Lower leg skin (tissue), 4 donors: ENCODE measurements around the gene FZD7. TPM values are rescaled to one million over a fixed set of nuclear protein-coding genes. Genes with fewer than 3 reads are reported as not detected.

Experiments used
- DNase-seq, 2 donors: peaks; one replicate each; pipeline ENCODE4 v3.0.0-alpha.2; 2019; ENCODE audit warnings: low spot score in 2 of 2
- H3K4me3 ChIP-seq: fragments of 200-600 bp; sonication (generic); 2 replicates; pipeline ENCODE4 v1.5.1; 2017; ENCODE audit warnings: mild to moderate bottlenecking, low read depth; ENCODE audit not compliant: poor library complexity, severe bottlenecking
- CTCF ChIP-seq, 3 donors: fragments of 450-650 bp; IDR thresholded peaks; one replicate each; pipeline ENCODE4 v1.5.1; 2016; ENCODE audit warnings: antibody characterized with exemption in 3 of 3, mild to moderate bottlenecking in 3 of 3, moderate library complexity in 2 of 3
- POLR2A ChIP-seq, 2 donors: fragments of 450-650 bp; IDR thresholded peaks; one replicate each; pipeline ENCODE4 v1.6.1; 2016 to 2017; ENCODE audit warnings: antibody characterized with exemption in 2 of 2, mild to moderate bottlenecking in 1 of 2, moderate library complexity in 1 of 2
- WGBS, 2 donors: methylation state at CpG; one replicate each; pipeline ENCODE4 v1.1.5; 2018; 5-methylcytosine and 5-hydroxymethylcytosine counted together
- intact Hi-C: fragments of 100-400 bp; cut with DNase I; formaldehyde crosslinking; loops from one replicate; pipeline ENCODE4 v1.15.0; 2023; ENCODE audit warnings: low total_unique reads
- total RNA-seq, 4 donors: library from RNA; depleted of rRNA; stranded (reverse); fragments of >200 nt; gene quantifications; one replicate each; pipeline ENCODE4 v1.1.0, GENCODE V29; 2016

FZD7 gene
- total RNA-seq, 4 donors from 2014 or later = 9.1 to 38.9 (median 22.1) TPM

- TF ChIP-seq CTCF (IDR thresholded peaks at IDR 0.05) (no peak), POLR2A (IDR thresholded peaks at IDR 0.05) (no peak)
- intact Hi-C loops = no loop called here
- no peak overlapping the region for H3K4me3 ChIP-seq
- DNase-seq = no peak
- WGBS, 2 donors = 90 to 95% methylated on average over 3 of the region's 3 CpGs
Measured at GRCh38 chr2:202064881-202065230, 31.2 kb downstream of the FZD7 start.

DNA sequence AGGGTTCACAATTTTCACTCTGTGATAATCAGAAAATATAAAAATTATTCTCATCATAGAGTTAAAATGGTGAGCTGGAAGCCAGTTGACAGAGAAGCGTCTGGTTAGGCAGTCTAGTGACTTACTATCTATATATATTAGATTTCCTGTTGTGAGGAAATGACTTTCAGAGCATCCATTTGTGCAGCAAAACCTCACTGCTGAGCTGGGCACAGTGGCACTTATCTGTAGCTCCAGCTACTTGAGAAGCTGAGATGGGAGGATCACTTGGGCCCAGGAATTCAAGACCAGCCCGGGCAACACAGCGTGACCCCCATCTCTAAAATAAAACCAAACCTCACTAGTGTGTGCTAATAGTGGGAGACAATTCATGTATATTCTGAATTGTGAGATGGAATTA lies 32.2 kb downstream of the FZD7 start:
- no peak for TF ChIP-seq POLR2A (IDR thresholded peaks at IDR 0.05)
- intact Hi-C loops = no loop called here
- WGBS, 2 donors = 87 to 88% methylated on average over 3 of the region's 3 CpGs
- DNase-seq = no peak
- no peak overlapping the region for H3K4me3 ChIP-seq

- intact Hi-C loops = no loop called here
- H3K4me3 ChIP-seq = no peak overlapping the region
- TF ChIP-seq CTCF (IDR thresholded peaks at IDR 0.05) = no peak
- TF ChIP-seq POLR2A (IDR thresholded peaks at IDR 0.05) = no peak
- no peak for DNase-seq
- WGBS, 2 donors = 80 to 86% methylated on average over 2 of the region's 2 CpGs
Measured at GRCh38 chr2:202066875-202067274, 33.2 kb downstream of the FZD7 start.

DNA sequence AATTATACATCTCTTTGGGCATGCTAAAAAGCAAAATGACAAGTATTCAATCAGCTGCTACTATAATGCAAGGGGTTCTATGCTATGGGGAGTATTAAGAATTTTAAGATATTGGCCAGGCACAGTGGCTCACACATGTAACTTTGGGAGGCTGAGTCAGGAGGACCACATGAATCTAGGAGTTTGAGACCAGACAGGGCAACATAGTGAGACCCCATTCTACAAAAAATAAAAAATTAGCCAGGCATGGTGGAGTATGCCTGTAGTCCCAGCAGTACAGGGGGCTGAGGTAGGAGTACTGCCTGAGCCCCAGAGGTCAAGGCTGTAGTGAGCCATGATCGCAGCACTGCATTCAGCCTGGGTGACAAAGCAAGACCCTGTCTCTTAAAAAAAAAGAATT lies 33.9 kb downstream of the FZD7 start:
- no peak for DNase-seq
- WGBS, 2 donors = 83 to 100% methylated on average over 1 of the region's 1 CpG
- no peak for TF ChIP-seq CTCF (IDR thresholded peaks at IDR 0.05)
- TF ChIP-seq POLR2A (IDR thresholded peaks at IDR 0.05) = no peak
- H3K4me3 ChIP-seq = no peak overlapping the region
- intact Hi-C loops = no loop called here

GRCh38 chr2:202069170-202070067 lies 35.8 kb downstream of the FZD7 start:
- no peak for TF ChIP-seq CTCF (IDR thresholded peaks at IDR 0.05)
- TF ChIP-seq POLR2A (IDR thresholded peaks at IDR 0.05) = no peak
- no peak for DNase-seq
- 66 to 67% methylated on average over 11 of the region's 11 CpGs for WGBS, 2 donors
- intact Hi-C loops = no loop called here
- H3K4me3 ChIP-seq = no peak overlapping the region

GRCh38 chr2:202071107-202071506 lies 37.5 kb downstream of the FZD7 start:
- DNase-seq = no peak
- intact Hi-C loops = no loop called here
- TF ChIP-seq POLR2A (IDR thresholded peaks at IDR 0.05) (no peak), CTCF (IDR thresholded peaks at IDR 0.05) (no peak)
- 95 to 100% methylated on average over 2 of the region's 2 CpGs for WGBS, 2 donors
- no peak overlapping the region for H3K4me3 ChIP-seq
